Activated naive CD4-positive, alpha-beta T cell treated with anti-CD3 and anti-CD28 coated beads, Interleukin-2, amount 10 ng/mL, durations not matched to agents 7 days and 5 days (primary cell): ENCODE data around the gene ABCB4.
"Not testable (repeated sequence)": the region's sequence is repeated elsewhere in the genome, so short reads cannot be mapped to it uniquely, and the experiment has no call there.

Experiments
- CTCF ChIA-PET: fragments of 350-600 bp; sonication (Branson Sonifier 250); formaldehyde crosslinking; loops from one replicate; lab custom pipeline; 2021; ENCODE audit warnings: antibody characterized with exemption; lab: Charles Lee
- DNase-seq: peaks from one replicate; pipeline ENCODE4 v3.0.0-alpha.2; 2020
- H3K27ac Mint-ChIP-seq: one replicate; pipeline ENCODE4 v1.8.0; 2021; ENCODE audit warnings: mild to moderate bottlenecking, moderate library complexity, mixed read lengths
- H3K27me3 Mint-ChIP-seq: one replicate; pipeline ENCODE4 v1.8.0; 2021; ENCODE audit warnings: mild to moderate bottlenecking, mixed read lengths
- H3K36me3 Mint-ChIP-seq: one replicate; pipeline ENCODE4 v1.8.0; 2021; ENCODE audit warnings: mixed read lengths
- H3K4me1 Mint-ChIP-seq: one replicate; pipeline ENCODE4 v1.8.0; 2021; ENCODE audit warnings: mixed read lengths
- H3K4me3 Mint-ChIP-seq: one replicate; pipeline ENCODE4 v1.8.0; 2021; ENCODE audit warnings: mild to moderate bottlenecking, moderate library complexity, mixed read lengths
- H3K9me3 Mint-ChIP-seq: one replicate; pipeline ENCODE4 v1.8.0; 2021; ENCODE audit warnings: mixed read lengths

Gene ABCB4

GRCh38 chr7:87464830-87465533, 10.5 kb downstream of the ABCB4 start:
- H3K27ac Mint-ChIP-seq, DNase-seq, H3K36me3 Mint-ChIP-seq, H3K9me3 Mint-ChIP-seq, H3K4me3 Mint-ChIP-seq, H3K27me3 Mint-ChIP-seq, H3K4me1 Mint-ChIP-seq: not testable (repeated sequence)
- CTCF ChIA-PET, result interaction anchor here (0.6 kb wide), 1 partner anchor 457 kb away, joined by 3 read pairs; no protein-coding TSS in a partner anchor

GRCh38 chr7:87463982-87464381, 11.5 kb downstream of the ABCB4 start:
- Mint-ChIP-seq H3K4me1 (no peaks in the 10 kb centered on the region), H3K4me3 (no peak overlapping the region), H3K9me3 (no peaks in the 10 kb centered on the region), H3K27ac (no peak overlapping the region), H3K27me3 (peaks cover 8% of the 10 kb centered on the region), H3K36me3 (no peaks in the 10 kb centered on the region)
- DNase-seq, result no peak
- CTCF ChIA-PET, result no interaction called here

GRCh38 chr7:87460444-87460843, 15.0 kb downstream of the ABCB4 start:
- H3K27me3 Mint-ChIP-seq, result peaks cover 12% of the 10 kb centered on the region
- H3K27ac Mint-ChIP-seq, CTCF ChIA-PET, H3K9me3 Mint-ChIP-seq, H3K36me3 Mint-ChIP-seq, H3K4me1 Mint-ChIP-seq, H3K4me3 Mint-ChIP-seq, DNase-seq: not testable (repeated sequence)

- H3K4me1 Mint-ChIP-seq, result no peaks in the 10 kb centered on the region
These were observed 15.5 kb downstream of the ABCB4 start for GRCh38 chr7:87459941-87460340.

DNA sequence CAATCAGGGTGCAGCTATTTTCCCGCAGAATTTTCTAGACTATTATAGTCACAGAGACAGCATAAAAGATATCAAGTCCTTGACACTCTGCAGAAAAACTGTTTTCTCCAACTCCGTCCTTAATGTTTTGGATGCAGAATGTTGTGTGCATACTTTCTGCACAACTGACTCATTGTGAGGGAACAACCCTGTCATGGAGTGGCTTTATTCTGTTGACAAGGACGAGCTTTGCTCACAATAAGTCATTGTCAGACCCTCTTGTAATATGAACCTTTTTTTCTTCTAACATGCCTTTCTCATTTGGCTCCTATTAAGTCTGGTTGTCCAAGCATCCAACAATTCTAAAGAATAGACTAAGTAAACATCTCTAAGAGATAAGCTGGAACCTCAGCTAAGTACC, 17.3 kb downstream of the ABCB4 start:
- Mint-ChIP-seq H3K27me3 (peaks cover 5% of the 10 kb centered on the region), H3K9me3 (no peaks in the 10 kb centered on the region), H3K4me3 (no peak overlapping the region), H3K36me3 (no peaks in the 10 kb centered on the region), H3K27ac (no peak overlapping the region), H3K4me1 (no peaks in the 10 kb centered on the region)
- DNase-seq, result no peak
- CTCF ChIA-PET, result no interaction called here

More at GRCh38 chr7:87459941-87460340, 15.5 kb downstream of the ABCB4 start:
- Mint-ChIP-seq H3K36me3 (no peaks in the 10 kb centered on the region), H3K27ac (no peak overlapping the region), H3K9me3 (no peaks in the 10 kb centered on the region), H3K27me3 (peaks cover 7% of the 10 kb centered on the region), H3K4me3 (no peak overlapping the region)
- DNase-seq, result no peak
- CTCF ChIA-PET, result no interaction called here

DNA sequence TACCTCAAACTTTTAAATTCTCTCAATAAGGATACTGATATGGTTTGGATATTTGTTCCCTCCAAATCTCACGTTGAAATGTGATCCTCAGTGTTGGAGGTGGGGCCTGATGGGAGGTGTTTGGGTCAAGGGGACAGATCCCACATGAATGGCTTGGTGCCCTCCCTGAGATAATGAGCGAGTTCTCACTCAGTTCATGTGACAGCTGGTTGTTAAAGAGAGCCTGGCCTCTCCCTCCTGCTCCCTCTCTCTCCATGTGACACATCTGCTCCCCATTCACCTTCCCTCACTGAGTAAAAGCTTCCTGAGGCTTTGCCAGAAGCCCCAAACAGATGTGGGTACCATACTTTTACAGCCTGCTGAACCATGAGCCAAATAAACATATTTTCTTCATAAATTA, 19.2 kb downstream of the ABCB4 start:
- Mint-ChIP-seq H3K27ac (no peak overlapping the region), H3K4me3 (no peak overlapping the region), H3K27me3 (peaks cover 5% of the 10 kb centered on the region), H3K9me3 (no peaks in the 10 kb centered on the region), H3K4me1 (no peaks in the 10 kb centered on the region), H3K36me3 (no peaks in the 10 kb centered on the region)
- no peak for DNase-seq
- CTCF ChIA-PET, result no interaction called here

DNA sequence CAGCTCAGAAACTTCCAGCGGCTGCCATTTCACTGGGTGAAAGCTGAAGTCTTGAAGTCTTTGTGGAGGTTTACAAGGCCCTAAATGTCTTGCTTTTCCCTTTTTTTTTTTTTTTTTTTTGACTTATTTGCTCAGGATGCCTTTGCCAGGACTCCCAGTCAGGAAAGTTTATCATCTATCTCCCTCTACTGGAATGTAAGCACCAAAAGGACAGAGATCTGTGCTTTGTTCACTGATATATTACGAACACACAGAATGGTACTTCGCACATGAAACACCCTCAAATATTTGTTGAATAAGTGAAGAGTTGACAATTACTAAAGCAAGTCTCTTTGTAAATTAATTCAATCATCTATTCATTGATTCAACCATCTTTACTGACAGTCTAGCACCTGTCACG, 23.2 kb downstream of the ABCB4 start:
- H3K4me3 Mint-ChIP-seq, result no peak overlapping the region
- CTCF ChIA-PET, result no interaction called here
- H3K9me3 Mint-ChIP-seq, result no peaks in the 10 kb centered on the region
- peaks cover 17% of the 10 kb centered on the region for H3K27me3 Mint-ChIP-seq
- no peak for DNase-seq
- no peaks in the 10 kb centered on the region for H3K36me3 Mint-ChIP-seq
- no peaks in the 10 kb centered on the region for H3K4me1 Mint-ChIP-seq
- no peak overlapping the region for H3K27ac Mint-ChIP-seq

DNA sequence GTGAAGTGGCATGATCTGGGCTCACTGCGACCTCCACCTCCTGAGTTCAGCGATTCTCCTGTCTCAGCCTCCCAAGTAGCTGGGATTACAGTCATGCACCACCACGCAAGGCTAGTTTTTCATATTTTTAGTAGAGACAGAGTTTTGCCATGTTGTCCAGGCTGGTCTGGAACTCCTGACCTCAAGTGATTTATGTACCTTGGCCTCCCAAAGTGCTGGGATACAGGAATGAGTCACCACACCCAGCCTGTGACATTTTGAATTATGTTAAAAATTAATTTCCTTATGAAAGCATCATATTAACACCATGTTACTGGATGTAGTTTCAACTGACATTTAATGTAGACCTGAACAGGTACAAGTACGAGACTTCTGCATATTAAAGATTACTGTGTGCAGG, 24.3 kb downstream of the ABCB4 start:
- Mint-ChIP-seq H3K9me3 (no peaks in the 10 kb centered on the region), H3K4me1 (no peaks in the 10 kb centered on the region), H3K27ac (no peak overlapping the region), H3K36me3 (no peaks in the 10 kb centered on the region), H3K27me3 (peaks cover 12% of the 10 kb centered on the region), H3K4me3 (no peak overlapping the region)
- CTCF ChIA-PET, result no interaction called here
- DNase-seq, result no peak

GRCh38 chr7:87450706-87451105, 24.8 kb downstream of the ABCB4 start:
- no peak overlapping the region for H3K27ac Mint-ChIP-seq
- H3K36me3 Mint-ChIP-seq, result no peaks in the 10 kb centered on the region
- no peaks in the 10 kb centered on the region for H3K4me1 Mint-ChIP-seq
- CTCF ChIA-PET, result no interaction called here
- no peaks in the 10 kb centered on the region for H3K9me3 Mint-ChIP-seq
- H3K4me3 Mint-ChIP-seq, result no peak overlapping the region
- no peak for DNase-seq
- H3K27me3 Mint-ChIP-seq, result peaks cover 11% of the 10 kb centered on the region

DNA sequence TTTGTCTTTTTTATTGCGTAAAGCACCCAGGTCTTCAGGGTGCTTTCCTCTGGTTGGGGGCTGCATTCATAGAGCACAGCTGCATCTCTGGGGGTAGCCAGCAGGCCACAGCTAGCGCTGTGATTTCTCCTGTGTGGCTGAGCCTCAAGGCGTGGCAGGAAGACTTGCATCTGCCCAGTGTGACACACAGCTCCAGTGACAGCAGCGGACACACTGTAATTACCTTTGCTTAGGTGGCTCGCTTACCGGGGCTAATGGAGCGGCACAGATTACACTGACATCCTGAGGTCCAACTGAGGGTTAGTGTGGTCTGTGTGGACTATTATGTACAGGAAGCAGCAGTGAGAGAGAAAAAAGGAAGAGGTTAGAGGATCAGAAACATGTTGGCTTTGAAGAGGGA, 27.1 kb downstream of the ABCB4 start:
- no peaks in the 10 kb centered on the region for H3K4me1 Mint-ChIP-seq
- no peaks in the 10 kb centered on the region for H3K9me3 Mint-ChIP-seq
- CTCF ChIA-PET, result no interaction called here
- no peak for DNase-seq
- no peaks in the 10 kb centered on the region for H3K36me3 Mint-ChIP-seq
- H3K27ac Mint-ChIP-seq, result no peak overlapping the region
- H3K4me3 Mint-ChIP-seq, result no peak overlapping the region
- peaks cover 12% of the 10 kb centered on the region for H3K27me3 Mint-ChIP-seq

GRCh38 chr7:87447116-87447635, 28.3 kb downstream of the ABCB4 start:
- CTCF ChIA-PET, result no interaction called here
- DNase-seq, result no peak
- H3K27ac Mint-ChIP-seq, result no peak overlapping the region
- H3K27me3 Mint-ChIP-seq, result peaks cover 15% of the 10 kb centered on the region
- no peaks in the 10 kb centered on the region for H3K36me3 Mint-ChIP-seq
- no peak overlapping the region for H3K4me3 Mint-ChIP-seq
- no peaks in the 10 kb centered on the region for H3K4me1 Mint-ChIP-seq
- no peaks in the 10 kb centered on the region for H3K9me3 Mint-ChIP-seq

DNA sequence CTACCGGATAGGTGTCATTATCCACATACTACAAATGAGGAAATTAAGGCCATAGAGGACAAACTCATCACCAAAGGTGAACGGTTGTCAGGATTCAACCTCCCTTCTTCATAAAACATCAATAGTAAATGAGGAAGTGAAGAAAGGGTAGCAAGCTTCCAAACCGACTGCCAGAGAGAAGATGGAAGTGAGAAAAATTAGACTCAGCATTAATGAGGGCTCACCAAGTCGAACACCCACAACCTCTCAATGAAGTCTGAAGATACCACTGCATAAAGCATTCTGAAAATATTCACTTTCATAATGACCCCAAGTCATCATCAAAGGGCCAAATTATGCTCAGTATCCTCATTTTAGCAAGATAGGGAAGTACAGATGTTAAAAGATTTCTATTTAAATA, 29.6 kb downstream of the ABCB4 start:
- no peak for DNase-seq
- Mint-ChIP-seq H3K27ac (no peak overlapping the region), H3K4me3 (no peak overlapping the region), H3K27me3 (peaks cover 15% of the 10 kb centered on the region), H3K9me3 (no peaks in the 10 kb centered on the region), H3K4me1 (no peaks in the 10 kb centered on the region), H3K36me3 (no peaks in the 10 kb centered on the region)
- CTCF ChIA-PET, result no interaction called here

DNA sequence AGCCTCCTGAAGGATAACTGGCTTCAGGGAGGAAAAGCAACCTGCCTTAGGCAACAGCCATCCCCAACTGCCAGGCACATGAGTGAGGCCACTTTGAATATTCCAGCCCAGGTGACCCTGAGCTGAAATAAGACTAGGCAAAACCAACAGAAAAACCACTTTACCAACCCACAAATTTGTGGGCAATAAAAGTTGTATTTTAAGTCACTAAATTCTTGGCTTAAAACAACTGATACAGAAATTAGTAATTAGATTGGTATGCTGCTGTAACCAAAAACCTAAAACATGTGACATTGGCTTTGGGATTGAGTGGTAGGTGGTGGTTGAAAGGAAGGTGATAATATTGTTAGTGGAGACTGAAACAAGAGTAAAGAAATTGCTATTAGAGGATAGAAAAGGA, 39.9 kb downstream of the ABCB4 start:
- CTCF ChIA-PET, result no interaction called here
- Mint-ChIP-seq H3K27me3 (no peaks in the 10 kb centered on the region), H3K27ac (no peak overlapping the region), H3K9me3 (no peaks in the 10 kb centered on the region), H3K4me3 (no peak overlapping the region), H3K4me1 (no peaks in the 10 kb centered on the region), H3K36me3 (no peaks in the 10 kb centered on the region)
- no peak for DNase-seq

- DNase-seq, result no peak
- H3K27ac Mint-ChIP-seq, result no peak overlapping the region
- CTCF ChIA-PET, result no interaction called here
- peaks cover 4% of the 10 kb centered on the region for H3K27me3 Mint-ChIP-seq
- H3K4me1 Mint-ChIP-seq, result no peaks in the 10 kb centered on the region
- H3K4me3 Mint-ChIP-seq, result no peak overlapping the region
- H3K9me3 Mint-ChIP-seq, result no peaks in the 10 kb centered on the region
- H3K36me3 Mint-ChIP-seq, result no peaks in the 10 kb centered on the region
These were observed 42.9 kb downstream of the ABCB4 start for GRCh38 chr7:87432536-87432935.

DNA sequence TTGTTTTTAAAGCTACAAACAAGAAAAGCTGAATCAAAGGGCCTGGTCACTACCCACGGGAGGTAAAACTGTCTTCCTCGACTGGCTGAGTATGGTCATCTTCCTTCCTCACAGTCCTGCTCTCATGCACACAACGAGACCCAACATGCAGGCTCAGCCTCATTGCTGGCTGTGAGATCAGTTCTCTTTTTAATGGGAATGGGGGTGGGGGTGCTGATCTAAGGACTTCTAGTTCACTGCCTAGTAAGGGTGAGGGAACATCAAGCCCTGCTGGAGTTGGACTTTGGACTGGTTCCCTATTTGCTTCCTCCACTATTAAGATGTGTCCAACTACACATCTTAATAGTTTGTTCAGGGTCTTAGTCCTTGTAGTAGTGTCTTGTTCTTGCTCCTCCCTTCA, 48.2 kb downstream of the ABCB4 start:
- no peak overlapping the region for H3K27ac Mint-ChIP-seq
- CTCF ChIA-PET, result interaction anchor here (1.5 kb wide), 1 partner anchor 115 kb away, joined by 3 read pairs; no protein-coding TSS in a partner anchor
- H3K4me3 Mint-ChIP-seq, result no peak overlapping the region
- H3K27me3 Mint-ChIP-seq, result peaks cover 6% of the 10 kb centered on the region
- H3K36me3 Mint-ChIP-seq, result no peaks in the 10 kb centered on the region
- DNase-seq, result no peak
- no peaks in the 10 kb centered on the region for H3K4me1 Mint-ChIP-seq
- no peaks in the 10 kb centered on the region for H3K9me3 Mint-ChIP-seq
